GM12875 (cell line): ENCODE measurements around the gene GRM2.

ENCODE experiments used
- H3K4me3 ChIP-seq: one replicate; pipeline ENCODE4 v1.5.1; 2011; ENCODE audit warnings: low read depth, low read length, control low read depth
- TF ChIP-seq, protein P1 (sequence below): IDR thresholded peaks from 2 replicates; pipeline ENCODE4 v1.5.1; 2011; ENCODE audit warnings: low read depth, mild to moderate bottlenecking, control low read depth, inconsistent platforms, low read length, moderate library complexity, borderline replicate concordance; ENCODE audit not compliant: insufficient read depth

Gene GRM2

GRCh38 chr3:51670053-51670822 is 36.6 kb upstream of the GRM2 start:
- TF ChIP-seq, protein P1, sequence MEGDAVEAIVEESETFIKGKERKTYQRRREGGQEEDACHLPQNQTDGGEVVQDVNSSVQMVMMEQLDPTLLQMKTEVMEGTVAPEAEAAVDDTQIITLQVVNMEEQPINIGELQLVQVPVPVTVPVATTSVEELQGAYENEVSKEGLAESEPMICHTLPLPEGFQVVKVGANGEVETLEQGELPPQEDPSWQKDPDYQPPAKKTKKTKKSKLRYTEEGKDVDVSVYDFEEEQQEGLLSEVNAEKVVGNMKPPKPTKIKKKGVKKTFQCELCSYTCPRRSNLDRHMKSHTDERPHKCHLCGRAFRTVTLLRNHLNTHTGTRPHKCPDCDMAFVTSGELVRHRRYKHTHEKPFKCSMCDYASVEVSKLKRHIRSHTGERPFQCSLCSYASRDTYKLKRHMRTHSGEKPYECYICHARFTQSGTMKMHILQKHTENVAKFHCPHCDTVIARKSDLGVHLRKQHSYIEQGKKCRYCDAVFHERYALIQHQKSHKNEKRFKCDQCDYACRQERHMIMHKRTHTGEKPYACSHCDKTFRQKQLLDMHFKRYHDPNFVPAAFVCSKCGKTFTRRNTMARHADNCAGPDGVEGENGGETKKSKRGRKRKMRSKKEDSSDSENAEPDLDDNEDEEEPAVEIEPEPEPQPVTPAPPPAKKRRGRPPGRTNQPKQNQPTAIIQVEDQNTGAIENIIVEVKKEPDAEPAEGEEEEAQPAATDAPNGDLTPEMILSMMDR: no peak
- peak overlapping the region; percentile 95 for H3K4me3 ChIP-seq

DNA sequence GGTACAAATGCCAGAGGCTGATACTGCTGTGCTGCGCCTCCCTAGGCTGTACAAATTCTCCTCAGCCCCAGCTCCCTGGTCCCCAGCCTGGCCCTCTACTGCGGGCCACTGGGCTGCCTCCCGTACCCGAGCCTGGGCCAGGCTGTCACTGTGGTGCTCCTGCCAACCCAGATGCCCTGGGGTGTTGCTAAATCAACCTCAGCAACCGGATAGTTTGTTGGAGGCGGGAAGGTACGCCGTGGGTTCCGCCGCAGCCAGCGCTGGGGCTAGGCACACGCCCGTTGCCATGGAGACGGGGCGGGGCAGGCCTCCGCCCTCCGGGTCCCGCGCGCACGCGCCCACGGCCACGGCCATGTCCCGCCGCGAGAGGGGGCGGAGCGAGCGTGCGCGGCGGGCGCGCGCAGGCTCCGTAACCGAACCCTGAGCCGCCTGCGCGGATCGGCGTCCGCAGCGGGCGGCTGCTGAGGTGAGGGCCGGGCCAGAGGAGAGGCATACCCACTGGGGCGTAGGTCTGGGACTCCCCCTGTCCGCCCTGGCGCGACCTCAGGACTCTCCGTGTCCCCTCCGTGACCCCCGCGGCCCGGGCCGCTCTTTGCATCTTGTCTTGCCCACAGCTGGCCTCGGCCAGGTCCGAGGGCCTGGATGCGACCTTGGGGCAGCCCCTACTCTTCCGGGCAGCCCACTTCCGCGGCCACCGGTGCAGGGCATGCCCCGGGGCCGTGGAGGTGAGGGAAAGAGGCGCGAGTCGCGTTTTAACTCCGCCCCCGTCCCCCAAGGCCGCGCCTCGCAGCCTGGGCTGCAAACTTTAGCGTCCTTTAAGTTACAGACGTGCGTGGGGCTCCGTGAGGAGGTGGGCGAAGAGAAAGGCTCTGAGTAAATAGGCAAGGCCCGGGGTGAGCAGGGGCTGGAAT is 35.8 kb upstream of the GRM2 start, which contains the start of gene TEX264:
TEX264 (plus strand) TSS at position 430 of the 911 bp plus-strand sequence. CDS start 3,053 bp downstream, outside the sequence.
- TF ChIP-seq, protein P1: no peak
- peak within 1 kb of the TSS; percentile 95 for H3K4me3 ChIP-seq

GRCh38 chr3:51671734-51672475 is 35.0 kb upstream of the GRM2 start:
- TF ChIP-seq, protein P1: no peak
- H3K4me3 ChIP-seq: peak overlapping the region; percentile 95

DNA sequence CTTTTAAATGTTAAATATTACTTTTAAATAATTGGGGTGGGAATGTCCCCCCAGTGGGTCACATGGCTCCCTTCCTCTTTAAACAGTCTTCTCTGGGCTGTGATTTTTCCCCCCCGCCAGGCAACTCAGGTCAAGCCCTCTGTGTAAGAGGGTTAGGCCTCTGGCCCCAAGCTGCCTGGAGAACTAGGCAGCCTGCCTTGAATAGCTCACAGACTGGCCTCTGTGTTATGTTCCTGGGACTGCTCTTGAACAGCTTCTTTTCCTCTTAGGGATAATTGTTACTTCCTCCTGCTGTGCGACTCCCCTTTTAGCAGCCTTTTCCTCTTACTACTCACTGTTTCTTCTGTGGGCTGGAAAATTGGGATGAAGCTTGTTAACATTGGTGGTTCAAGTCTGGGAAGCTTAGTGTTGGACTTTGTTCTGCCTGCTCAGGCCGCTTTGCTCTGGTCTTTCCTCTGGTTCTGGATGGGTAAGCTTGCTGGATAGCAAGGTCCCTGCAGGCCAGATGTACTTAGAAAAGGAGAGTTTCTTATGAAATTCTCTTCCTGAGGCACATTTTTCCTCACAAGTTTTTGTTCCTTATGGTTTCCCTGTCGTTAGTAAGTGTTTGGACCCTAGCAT is 33.6 kb upstream of the GRM2 start:
- TF ChIP-seq, protein P1: no peak
- H3K4me3 ChIP-seq: no peak overlapping the region

DNA sequence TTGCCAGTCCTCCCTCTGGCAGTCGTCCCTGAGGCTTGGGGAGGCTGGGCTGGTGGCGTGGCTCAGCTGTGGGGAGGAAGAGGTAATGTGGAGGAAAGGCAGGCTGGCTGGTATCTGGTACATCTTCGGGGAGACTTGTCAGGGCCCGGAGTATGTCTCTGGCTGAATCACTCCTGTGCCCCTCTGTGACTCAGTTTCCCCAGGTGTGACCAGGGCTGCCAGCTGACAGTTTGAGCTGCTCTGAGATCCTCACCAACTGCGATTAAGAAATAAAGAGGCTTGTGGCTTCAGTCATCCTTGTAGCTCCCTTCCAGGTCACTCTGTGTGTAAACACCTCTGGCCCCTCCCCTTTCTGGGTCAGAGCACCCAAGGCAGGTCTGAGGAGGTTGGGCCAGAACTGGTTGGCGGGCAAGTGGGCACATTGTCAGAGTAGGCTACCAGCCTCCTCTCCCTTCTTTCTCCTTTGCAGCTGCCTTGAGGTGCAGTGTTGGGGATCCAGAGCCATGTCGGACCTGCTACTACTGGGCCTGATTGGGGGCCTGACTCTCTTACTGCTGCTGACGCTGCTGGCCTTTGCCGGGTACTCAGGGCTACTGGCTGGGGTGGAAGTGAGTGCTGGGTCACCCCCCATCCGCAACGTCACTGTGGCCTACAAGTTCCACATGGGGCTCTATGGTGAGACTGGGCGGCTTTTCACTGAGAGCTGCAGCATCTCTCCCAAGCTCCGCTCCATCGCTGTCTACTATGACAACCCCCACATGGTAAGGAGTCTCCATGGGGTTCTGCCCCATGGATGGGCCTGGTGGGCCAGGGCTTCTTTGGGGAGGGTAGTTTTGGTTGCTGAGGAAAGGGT is 32.8 kb upstream of the GRM2 start:
- TF ChIP-seq, protein P1: no peak
- no peak overlapping the region for H3K4me3 ChIP-seq

DNA sequence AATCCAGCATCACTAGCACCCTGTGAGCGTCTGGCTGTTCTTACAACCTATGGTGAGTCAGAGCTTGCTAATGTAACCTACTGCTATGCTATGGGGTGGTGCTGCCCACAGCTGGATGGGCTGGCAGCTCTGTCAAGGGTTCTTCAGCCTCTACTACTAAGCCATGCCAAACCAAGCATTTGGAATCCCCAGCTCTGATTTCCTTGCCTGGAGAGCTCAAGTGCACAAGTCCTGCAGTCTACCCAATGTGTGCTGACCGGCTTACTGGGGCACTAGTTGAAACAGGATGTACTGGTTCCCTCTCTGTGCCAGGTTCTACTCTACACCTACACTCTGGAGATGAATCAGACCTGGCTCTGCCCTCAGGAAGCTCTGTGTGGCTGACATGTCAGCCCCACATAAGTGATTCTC is 31.7 kb upstream of the GRM2 start:
- TF ChIP-seq, protein P1: no peak
- H3K4me3 ChIP-seq: no peak overlapping the region
